HG03025 (cell line): ENCODE measurements around the gene STIM1.
A peak's percentile ranks its signal among the peaks of the same experiment; 100 is the strongest.

Experiments used
- ATAC-seq: cut with Tn5 transposase; IDR thresholded peaks from one replicate; pipeline ENCODE4 v1.9.1; 2021; ENCODE audit warnings: mild to moderate bottlenecking, moderate library complexity; ENCODE audit not compliant: unreplicated experiment, low FRiP score

The STIM1 gene

DNA sequence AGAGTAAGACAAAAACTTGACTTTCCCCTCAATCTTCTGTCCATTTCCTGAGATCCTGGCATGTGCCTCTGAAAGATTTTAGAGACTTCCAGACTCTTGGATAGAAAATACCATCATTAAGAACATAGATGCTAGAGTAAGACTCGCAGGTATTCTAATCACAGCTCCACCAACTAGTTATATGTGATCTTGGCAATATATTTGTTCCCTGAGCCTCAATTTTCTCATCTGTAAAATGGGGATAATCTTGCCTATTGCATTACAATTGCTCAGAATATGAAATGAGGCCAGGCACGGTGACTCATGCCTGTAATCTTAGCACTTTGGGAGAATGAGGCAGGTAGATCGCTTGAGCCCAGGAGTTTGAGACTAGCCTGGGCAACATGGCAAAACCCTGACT, 25.4 kb upstream of the STIM1 start:
- no peak for ATAC-seq

DNA sequence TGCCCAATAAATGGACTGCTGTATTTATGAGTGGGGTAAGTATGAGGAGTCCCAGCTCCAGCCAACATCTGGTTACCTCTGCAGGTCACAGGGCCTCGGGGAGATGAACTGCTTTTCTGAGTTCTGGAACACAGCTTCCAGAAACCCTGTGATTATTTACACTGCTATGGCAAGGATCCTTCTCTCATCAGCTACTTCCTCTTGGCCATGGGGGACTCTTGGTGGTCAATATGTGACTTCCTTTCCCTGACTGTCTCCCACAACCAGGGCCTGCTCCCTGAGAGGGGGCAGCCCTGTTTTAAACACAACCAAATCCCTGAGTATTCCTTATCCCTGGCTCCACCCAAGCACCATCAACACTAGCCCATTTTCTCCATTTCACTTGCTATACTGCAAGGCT, 24.7 kb upstream of the STIM1 start:
- ATAC-seq = no peak

- ATAC-seq = no peak
These were observed 23.9 kb upstream of the STIM1 start for GRCh38 chr11:3831378-3832239.

- no peak for ATAC-seq
These were observed 22.6 kb upstream of the STIM1 start for GRCh38 chr11:3832816-3833215.

DNA sequence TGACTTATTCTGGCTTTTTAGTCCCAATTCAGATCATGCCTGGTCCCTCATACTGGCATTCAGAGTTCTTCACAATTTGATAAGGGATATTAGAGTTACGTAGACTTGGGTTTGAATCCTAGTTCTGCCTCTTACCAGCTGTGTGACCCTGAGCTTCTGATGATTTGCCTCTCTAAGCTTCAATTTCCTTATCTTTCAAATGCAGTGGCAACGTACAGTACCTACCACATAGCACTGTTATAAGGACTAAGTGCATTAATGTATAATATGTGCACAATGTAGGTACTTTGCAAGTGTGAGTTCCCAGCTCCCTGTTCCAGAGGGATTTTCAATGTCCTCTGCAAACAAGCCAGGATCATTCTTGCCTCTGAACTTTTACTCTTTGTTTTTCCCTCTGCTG, 22.0 kb upstream of the STIM1 start:
- ATAC-seq = no peak

- no peak for ATAC-seq
These were observed 21.2 kb upstream of the STIM1 start for GRCh38 chr11:3834349-3834663.

GRCh38 chr11:3834664-3835461, 20.6 kb upstream of the STIM1 start:
- no peak for ATAC-seq

- no peak for ATAC-seq
These were observed 19.7 kb upstream of the STIM1 start for GRCh38 chr11:3835751-3836150.

GRCh38 chr11:3836903-3837302, 18.6 kb upstream of the STIM1 start:
- ATAC-seq = no peak

GRCh38 chr11:3837793-3838192, 17.7 kb upstream of the STIM1 start:
- ATAC-seq = no peak

- ATAC-seq = no peak
These were observed 17.0 kb upstream of the STIM1 start for GRCh38 chr11:3838504-3838903.

DNA sequence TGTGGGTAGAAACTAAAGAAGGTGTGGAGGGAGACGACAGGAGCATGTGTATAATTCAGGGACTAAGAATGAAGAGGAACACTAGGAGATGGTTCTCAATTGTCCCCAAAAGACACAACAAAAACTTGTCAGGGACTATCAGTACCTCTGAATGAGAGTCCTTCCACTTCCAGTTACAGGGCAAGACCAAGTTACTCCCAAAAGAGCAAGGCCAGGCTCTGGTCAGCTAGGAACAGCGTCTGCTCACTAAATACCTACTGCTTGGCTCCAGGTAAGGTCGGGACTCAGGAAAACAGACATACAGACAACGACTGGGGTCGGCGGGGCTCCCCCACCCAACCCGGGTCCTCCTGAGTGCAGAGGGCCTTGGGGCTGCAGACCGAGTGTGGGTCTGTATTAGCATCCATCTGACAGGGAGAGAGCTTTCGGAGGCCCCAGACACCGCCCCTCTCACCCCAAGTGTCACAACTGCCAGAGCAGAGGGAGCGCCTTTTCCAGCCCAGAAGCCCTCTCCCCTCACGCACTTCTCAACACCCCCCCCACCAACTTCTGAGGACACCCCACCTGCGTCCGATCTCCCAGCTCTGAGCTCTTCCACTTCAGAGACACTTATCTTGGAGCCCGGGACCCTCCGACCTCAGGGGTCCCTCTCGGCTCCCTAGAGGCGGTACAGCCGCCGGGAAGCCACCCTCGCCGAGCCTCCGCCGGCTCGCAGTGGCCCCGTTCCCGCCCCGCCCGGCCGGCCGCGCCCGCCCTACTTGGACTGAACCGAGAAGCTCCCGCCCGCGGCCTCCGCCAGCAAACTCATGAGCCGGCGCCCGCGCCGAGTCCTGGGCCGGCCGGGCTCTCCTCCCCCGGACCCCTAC, 15.2 kb upstream of the STIM1 start:
- peak; percentile 0 for ATAC-seq

DNA sequence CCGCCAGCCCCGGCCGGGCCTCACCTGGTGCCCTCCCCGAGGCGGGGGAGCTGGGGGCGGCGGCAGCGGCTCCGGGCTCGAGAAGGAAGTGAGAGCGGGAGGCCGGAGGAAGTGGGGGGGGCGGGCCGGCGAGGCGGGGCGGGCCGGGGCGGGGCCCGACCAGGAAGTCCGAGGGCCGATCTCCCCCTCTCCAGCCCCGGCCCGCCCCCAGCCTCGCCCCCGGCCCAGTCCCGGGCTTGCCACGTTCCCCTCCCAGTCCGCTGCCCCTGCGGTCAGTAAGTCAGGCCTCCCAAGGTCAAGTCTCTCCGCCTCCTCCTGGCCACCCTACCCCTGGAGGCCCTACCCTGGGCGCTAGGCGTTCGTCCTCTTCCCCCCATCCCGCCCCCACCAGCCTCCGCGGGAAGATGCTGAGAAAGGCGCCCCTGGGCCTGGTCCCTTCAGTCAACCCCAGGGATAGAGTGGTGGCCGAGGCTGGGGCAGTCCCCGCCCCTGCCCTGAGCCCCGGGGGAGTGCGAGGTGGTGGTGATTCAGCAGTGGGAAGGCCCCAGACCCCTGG, 14.5 kb upstream of the STIM1 start, which contains the start of gene RHOG:
RHOG (minus strand) TSS at position 90 of the 556 bp plus-strand sequence. CDS start 12,821 bp downstream, outside the sequence.
- peak; percentile 46 for ATAC-seq

DNA sequence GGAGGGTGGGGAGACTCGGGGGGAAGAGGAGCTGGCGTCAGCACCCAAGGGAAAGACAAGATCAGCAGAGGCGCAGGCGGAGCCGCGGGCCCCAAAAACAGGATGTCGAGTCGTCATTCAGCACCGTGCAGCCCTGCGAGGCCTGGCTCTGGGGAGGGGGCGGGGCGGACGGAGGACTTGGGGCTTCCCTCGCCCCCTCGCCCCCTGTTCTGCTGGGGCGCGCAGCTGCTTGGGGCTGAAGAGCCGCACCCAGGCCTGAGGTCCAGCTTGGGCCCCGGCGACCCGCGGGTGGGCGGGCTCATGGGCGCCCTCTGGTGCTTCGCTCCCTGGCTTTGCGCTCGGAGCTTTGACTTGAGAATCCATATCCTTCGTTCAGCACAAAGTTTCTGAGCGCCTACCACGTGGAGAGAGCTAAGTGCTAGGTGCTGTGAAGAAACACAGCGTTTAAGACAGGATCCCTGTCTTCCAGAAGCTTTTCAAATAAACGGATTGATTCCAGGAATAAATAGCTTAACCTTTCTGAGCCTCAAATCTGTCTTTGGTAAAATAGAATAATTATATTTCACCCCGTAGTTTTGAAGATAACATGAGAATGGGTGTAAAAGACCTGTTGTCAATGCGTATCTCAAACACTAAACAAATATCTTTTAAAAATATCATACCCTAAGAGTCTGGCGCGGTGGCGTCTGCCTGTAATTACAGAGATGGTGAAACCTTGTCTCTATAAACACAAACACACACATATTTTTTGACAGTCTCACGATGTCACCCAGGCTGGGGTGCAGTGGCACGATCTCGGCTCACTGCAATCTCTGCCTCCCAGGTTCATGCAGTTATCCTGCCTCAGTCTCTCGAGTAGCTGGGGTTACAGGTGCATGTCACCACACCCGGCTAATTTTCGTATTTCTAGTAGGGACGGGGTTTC, 13.8 kb upstream of the STIM1 start:
- ATAC-seq = peak; percentile 43

DNA sequence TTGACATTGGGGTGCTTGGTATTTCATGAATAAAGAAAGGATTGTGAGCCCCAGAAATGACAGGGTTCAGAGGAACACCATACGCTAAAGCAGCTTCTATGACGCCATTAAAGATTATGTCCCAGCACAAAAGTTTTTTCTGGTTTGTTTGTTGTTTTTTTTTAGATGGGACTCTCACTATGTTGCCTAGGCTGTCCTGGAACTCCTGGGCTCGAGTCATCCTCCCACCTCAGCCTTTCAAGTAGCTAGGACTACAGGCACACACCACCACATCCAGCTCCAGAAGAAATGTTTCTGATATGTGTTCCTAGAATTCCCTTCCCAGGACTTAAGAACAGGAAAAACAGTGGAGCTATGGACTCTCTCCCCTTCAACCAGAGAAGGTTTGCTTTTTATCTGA, 12.1 kb upstream of the STIM1 start:
- no peak for ATAC-seq

- ATAC-seq = no peak
These were observed 10.2 kb upstream of the STIM1 start for GRCh38 chr11:3845246-3845645.

GRCh38 chr11:3845670-3846069, 9.8 kb upstream of the STIM1 start:
- ATAC-seq = no peak

DNA sequence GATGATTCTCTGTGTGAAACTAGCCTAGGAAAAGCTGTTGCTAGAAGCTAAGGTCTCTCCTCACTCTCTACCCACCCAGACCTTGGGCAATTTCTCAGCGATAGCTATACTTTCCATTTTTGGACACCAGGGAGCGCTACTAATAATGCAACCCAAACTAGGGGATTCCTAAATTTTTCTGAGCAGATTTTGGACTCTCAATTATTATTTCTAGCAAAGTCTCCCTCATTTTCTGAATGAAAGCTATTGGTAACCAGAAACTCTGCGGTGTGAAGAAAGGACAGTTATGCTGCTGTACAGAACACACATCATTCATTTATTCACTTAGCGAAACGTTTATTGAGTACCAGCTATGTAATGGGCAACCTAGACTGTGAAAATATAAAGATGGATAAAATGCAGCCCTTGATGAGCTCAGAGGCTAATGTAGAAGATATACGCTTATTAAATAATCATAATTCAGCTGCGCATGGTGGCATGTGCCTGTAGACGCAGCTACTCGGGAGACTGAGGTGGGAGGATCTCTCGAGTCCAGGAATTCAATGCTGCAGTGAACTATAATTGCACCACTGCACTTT, 6.1 kb upstream of the STIM1 start:
- no peak for ATAC-seq

DNA sequence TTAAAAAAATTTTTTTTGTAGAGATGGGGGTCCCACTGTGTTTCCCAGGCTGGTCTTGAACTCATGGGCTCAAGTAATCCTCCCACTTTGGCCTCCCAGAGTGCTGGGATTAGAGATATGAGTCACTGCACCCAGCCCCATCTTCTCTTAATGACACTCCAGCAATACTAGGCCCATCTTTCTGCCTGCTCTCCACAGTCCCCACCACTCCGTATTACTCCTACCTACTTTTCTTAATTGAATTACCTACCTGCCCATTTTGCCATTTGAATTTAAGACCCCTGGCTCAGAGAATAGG, 2.0 kb upstream of the STIM1 start:
- no peak for ATAC-seq
